PC-3 (cell line): ENCODE measurements around the gene ETV6. TPM values are rescaled to one million over a fixed set of nuclear protein-coding genes. Genes with fewer than 3 reads are reported as not detected.

Source experiments
- ATAC-seq: fragments of 200-7000 bp; cut with Tn5 transposase; 2 replicates; pipeline ENCODE4 v1.9.1; 2020; ENCODE audit warnings: mild to moderate bottlenecking, moderate library complexity
- BruUV-seq: library from RNA; stranded (reverse); fragments of 400-500 nt; replicated peaks from 2 replicates; lab custom pipeline; 2021; lab: Mats Ljungman, UMichigan
- CTCF ChIA-PET: fragments of 300-600 bp; sonication (Branson Sonifier 250); formaldehyde crosslinking; loops from one replicate; lab custom pipeline; 2022; ENCODE audit warnings: antibody characterized with exemption; lab: Charles Lee
- POLR2A ChIA-PET: fragments of 300-600 bp; sonication (Branson Sonifier 250); formaldehyde crosslinking; loops from one replicate; lab custom pipeline; 2022; ENCODE audit warnings: antibody characterized with exemption; ENCODE audit not compliant: unreplicated experiment; lab: Charles Lee
- DNase-seq: peaks from one replicate; pipeline ENCODE4 v3.0.0-alpha.2; 2015
- H2AFZ ChIP-seq: fragments of 300-600 bp; sonication (generic); 2 replicates; pipeline ENCODE4 v1.6.0; 2016; ENCODE audit warnings: antibody characterized with exemption, low read length
- H3F3A ChIP-seq: fragments of 300-600 bp; sonication (generic); one replicate; pipeline ENCODE4 v1.6.0; 2017; ENCODE audit warnings: antibody characterized with exemption, low read length, control low read depth, mild to moderate bottlenecking; ENCODE audit not compliant: unreplicated experiment
- H3K27ac ChIP-seq: fragments of 300-600 bp; sonication (generic); 2 replicates; pipeline ENCODE4 v1.5.1; 2016; ENCODE audit warnings: mild to moderate bottlenecking, low read length
- H3K27me3 ChIP-seq: fragments of 300-600 bp; sonication (generic); 2 replicates; pipeline ENCODE4 v1.6.1; 2016; ENCODE audit warnings: low read length, mixed read lengths
- H3K36me3 ChIP-seq: fragments of 300-600 bp; sonication (generic); 2 replicates; pipeline ENCODE4 v1.6.1; 2016; ENCODE audit warnings: low read depth, mixed run types, low read length, mixed read lengths
- H3K4me1 ChIP-seq: fragments of 300-600 bp; sonication (generic); 2 replicates; pipeline ENCODE4 v1.5.1; 2016; ENCODE audit warnings: low read length; ENCODE audit not compliant: insufficient read depth
- H3K4me2 ChIP-seq: fragments of 300-600 bp; sonication (generic); 2 replicates; pipeline ENCODE4 v1.6.0; 2016; ENCODE audit warnings: low read length
- H3K4me3 ChIP-seq: fragments of 300-600 bp; sonication (generic); 2 replicates; pipeline ENCODE4 v1.5.1; 2016; ENCODE audit warnings: mild to moderate bottlenecking, low read length, mixed read lengths
- H3K79me2 ChIP-seq: fragments of 300-600 bp; sonication (generic); 2 replicates; pipeline ENCODE4 v1.6.1; 2017; ENCODE audit warnings: low read length, mixed read lengths
- H3K9ac ChIP-seq: fragments of 300-600 bp; sonication (generic); 2 replicates; pipeline ENCODE4 v1.6.0; 2016; ENCODE audit warnings: mild to moderate bottlenecking, low read length
- H3K9me2 ChIP-seq: fragments of 300-600 bp; sonication (generic); replicated peaks from 2 replicates; pipeline ENCODE4 v1.6.1; 2016; ENCODE audit warnings: mixed run types, low read length, mixed read lengths
- H3K9me3 ChIP-seq: fragments of 300-600 bp; sonication (generic); 2 replicates; pipeline ENCODE4 v1.6.1; 2016; ENCODE audit warnings: low read length, mixed read lengths
- H4K20me1 ChIP-seq: fragments of 300-600 bp; sonication (generic); 2 replicates; pipeline ENCODE4 v1.6.1; 2016; ENCODE audit warnings: low read length, mixed read lengths
- EZH2 ChIP-seq: fragments of 300-600 bp; sonication (generic); IDR thresholded peaks from one replicate; pipeline ENCODE4 v1.6.1; 2017; ENCODE audit warnings: antibody characterized with exemption, mild to moderate bottlenecking, low read length; ENCODE audit not compliant: unreplicated experiment
- EZH2phosphoT487 ChIP-seq: fragments of 300-600 bp; sonication (generic); IDR thresholded peaks from 2 replicates; pipeline ENCODE4 v1.6.1; 2018; ENCODE audit warnings: mild to moderate bottlenecking, antibody characterized with exemption, low read length, borderline replicate concordance
- intact Hi-C: fragments of 100-400 bp; cut with micrococcal nuclease; formaldehyde crosslinking; loops from 2 replicates; pipeline ENCODE4 v1.9.0; 2023
- total RNA-seq: library from RNA; depleted of rRNA; stranded (reverse); fragments of >200 nt; gene quantifications from 2 replicates; pipeline ENCODE4 v1.2.3, GENCODE V29; 2014
- TF ChIP-seq, protein P1 (sequence below): fragments of 300-600 bp; sonication (generic); conservative IDR thresholded peaks from 2 replicates; pipeline ENCODE4 v1.5.1; 2017; ENCODE audit warnings: antibody characterized with exemption, low read depth, mild to moderate bottlenecking, low read length

Gene ETV6
- total RNA-seq, 1 experiment from 2014 or later: 5.0 TPM

GRCh38 chr12:11747969-11748368 is 98.5 kb downstream of the ETV6 start:
- H3F3A ChIP-seq: no peaks in the 10 kb centered on the region
- H3K9me3 ChIP-seq: no peaks in the 10 kb centered on the region
- H3K27me3 ChIP-seq: no peaks in the 10 kb centered on the region
- no peak overlapping the region for H2AFZ ChIP-seq
- H3K9me2 ChIP-seq: no peaks in the 10 kb centered on the region
- POLR2A ChIA-PET: interaction anchor here (0.7 kb wide), 1 partner anchor 58 kb away, joined by 4 read pairs; no protein-coding TSS in a partner anchor
- BruUV-seq: no TSS peak
- H4K20me1 ChIP-seq: no peaks in the 10 kb centered on the region
- no peak for ATAC-seq
- H3K27ac ChIP-seq: no peak overlapping the region
- no peaks in the 10 kb centered on the region for H3K36me3 ChIP-seq
- H3K79me2 ChIP-seq: no peaks in the 10 kb centered on the region
- no peak for DNase-seq
- no peak overlapping the region for H3K4me2 ChIP-seq
- intact Hi-C loops: no loop called here
- CTCF ChIA-PET: interaction anchor here (0.7 kb wide), 1 partner anchor 67 kb away, joined by 3 read pairs; no protein-coding TSS in a partner anchor
- peaks cover 21% of the 10 kb centered on the region for H3K4me1 ChIP-seq
- TF ChIP-seq EZH2: no peak
- TF ChIP-seq, protein P1, sequence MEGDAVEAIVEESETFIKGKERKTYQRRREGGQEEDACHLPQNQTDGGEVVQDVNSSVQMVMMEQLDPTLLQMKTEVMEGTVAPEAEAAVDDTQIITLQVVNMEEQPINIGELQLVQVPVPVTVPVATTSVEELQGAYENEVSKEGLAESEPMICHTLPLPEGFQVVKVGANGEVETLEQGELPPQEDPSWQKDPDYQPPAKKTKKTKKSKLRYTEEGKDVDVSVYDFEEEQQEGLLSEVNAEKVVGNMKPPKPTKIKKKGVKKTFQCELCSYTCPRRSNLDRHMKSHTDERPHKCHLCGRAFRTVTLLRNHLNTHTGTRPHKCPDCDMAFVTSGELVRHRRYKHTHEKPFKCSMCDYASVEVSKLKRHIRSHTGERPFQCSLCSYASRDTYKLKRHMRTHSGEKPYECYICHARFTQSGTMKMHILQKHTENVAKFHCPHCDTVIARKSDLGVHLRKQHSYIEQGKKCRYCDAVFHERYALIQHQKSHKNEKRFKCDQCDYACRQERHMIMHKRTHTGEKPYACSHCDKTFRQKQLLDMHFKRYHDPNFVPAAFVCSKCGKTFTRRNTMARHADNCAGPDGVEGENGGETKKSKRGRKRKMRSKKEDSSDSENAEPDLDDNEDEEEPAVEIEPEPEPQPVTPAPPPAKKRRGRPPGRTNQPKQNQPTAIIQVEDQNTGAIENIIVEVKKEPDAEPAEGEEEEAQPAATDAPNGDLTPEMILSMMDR: no peak
- H3K9ac ChIP-seq: no peak overlapping the region
- no peak overlapping the region for H3K4me3 ChIP-seq

DNA sequence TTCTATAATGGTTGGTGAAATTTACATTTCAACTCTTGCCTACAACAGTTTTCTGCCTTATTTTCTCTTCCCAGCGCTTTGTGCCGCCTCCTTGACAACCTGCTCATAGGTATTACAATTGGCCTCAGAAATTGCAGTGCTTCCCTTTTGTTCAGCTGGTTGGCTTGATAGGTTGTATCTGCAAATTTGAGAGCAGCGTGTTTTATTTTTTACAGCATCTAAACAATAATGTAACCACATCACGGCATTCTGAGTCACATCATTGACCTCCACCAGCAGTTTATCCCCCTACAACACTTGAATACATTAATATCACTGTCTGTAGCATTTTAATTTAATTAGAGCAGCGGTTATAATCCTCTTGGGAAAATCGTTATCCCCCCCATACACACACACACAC is 99.4 kb downstream of the ETV6 start:
- ChIA-PET CTCF (no interaction called here), POLR2A (no interaction called here)
- Histone ChIP-seq H3K36me3 (no peaks in the 10 kb centered on the region), H3K9ac (no peak overlapping the region), H3K27me3 (no peaks in the 10 kb centered on the region), H2AFZ (no peak overlapping the region), H3K9me2 (no peaks in the 10 kb centered on the region), H4K20me1 (no peaks in the 10 kb centered on the region), H3K27ac (no peak overlapping the region), H3K4me3 (no peak overlapping the region), H3K9me3 (no peaks in the 10 kb centered on the region), H3K79me2 (no peaks in the 10 kb centered on the region), H3K4me2 (no peak overlapping the region), H3F3A (no peaks in the 10 kb centered on the region), H3K4me1 (peaks cover 21% of the 10 kb centered on the region)
- TF ChIP-seq, protein P1: no peak
- TF ChIP-seq EZH2 (no peak), EZH2phosphoT487 (no peak)
- ATAC-seq (no peak), DNase-seq (no peak)
- intact Hi-C loops: no loop called here
- BruUV-seq: no TSS peak

DNA sequence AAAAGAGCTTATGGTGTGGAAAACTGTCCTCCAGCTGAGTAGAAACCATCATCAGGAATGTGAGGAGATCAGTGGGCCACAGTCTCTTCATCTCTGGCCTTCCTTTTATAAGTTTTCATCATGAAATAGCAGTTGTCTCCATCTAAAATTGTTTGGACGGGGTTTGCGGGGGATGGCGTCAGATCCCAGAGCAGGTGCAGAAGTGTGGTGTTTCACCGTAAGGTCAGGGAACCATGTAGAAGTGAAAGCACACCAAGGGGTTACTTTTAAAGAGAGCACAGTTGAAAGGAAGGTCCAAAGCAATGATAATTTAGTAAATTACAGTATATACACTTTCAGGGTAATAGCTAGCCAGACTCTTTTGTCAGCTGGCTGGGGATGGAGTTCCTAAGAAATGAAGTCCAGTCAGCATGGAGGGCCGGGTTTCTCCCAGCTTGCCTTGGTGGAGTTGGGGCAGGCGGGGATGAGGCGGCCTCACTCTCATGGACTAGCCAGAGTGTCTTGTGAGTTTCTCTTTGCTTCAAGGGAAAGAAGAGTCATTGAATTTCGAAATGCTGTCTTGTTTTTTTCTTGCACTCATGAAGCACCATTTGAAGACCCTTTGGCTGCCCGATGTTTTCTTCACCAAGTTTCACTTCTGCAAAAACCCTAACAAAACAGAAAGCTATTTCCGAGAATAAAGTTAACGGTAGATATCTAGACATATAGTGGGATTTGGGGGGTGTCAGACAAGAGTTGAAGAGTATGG is 100.6 kb downstream of the ETV6 start:
- ATAC-seq (no peak), DNase-seq (no peak)
- Histone ChIP-seq H3K27me3 (no peaks in the 10 kb centered on the region), H3K4me3 (no peak overlapping the region), H3K9ac (no peak overlapping the region), H3K9me3 (no peaks in the 10 kb centered on the region), H3K36me3 (no peaks in the 10 kb centered on the region), H3F3A (no peaks in the 10 kb centered on the region), H4K20me1 (no peaks in the 10 kb centered on the region), H3K9me2 (no peaks in the 10 kb centered on the region), H2AFZ (no peak overlapping the region), H3K4me2 (no peak overlapping the region), H3K79me2 (no peaks in the 10 kb centered on the region), H3K27ac (no peak overlapping the region), H3K4me1 (peaks cover 21% of the 10 kb centered on the region)
- CTCF ChIA-PET: no interaction called here
- TF ChIP-seq, protein P1: no peak
- TF ChIP-seq EZH2phosphoT487 (no peak), EZH2 (no peak)
- intact Hi-C loops: no loop called here
- POLR2A ChIA-PET: no interaction called here
- no TSS peak for BruUV-seq
